HG03095 (cell line): Measurements from ENCODE around the gene FBXW5.

ENCODE experiments used
- ATAC-seq: cut with Tn5 transposase; IDR thresholded peaks from one replicate; pipeline ENCODE4 v1.9.1; 2021; ENCODE audit warnings: moderate library complexity; ENCODE audit not compliant: unreplicated experiment

Gene FBXW5

DNA sequence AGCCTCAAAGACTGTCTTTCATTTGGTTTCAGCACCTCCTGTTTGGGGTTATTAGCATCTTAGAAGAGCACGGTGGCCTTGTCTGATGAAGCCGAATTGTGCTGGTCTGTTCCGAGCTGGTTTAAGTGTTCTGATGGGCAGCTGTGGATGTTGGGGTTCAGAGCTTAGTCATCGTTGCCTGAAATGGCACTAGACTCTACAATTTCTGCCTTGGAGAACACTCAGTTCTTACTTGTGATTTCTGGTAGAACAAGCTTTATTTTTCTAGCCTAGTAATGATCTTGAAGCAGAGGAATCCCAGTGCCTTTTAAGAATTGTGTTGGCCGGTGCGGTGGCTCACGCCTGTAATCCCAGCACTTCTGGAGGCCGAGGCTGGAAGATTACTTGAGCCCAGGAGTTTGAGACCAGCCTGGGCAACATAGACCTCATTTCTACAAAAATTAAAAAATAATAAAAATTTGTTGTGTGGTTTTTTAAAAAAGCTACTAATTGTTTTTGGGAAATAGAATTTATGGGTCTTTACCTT, 7.8 kb downstream of the FBXW5 start:
- no peak for ATAC-seq

- ATAC-seq, result no peak
Observed at GRCh38 chr9:136935651-136936050, 8.9 kb downstream of the FBXW5 start.

GRCh38 chr9:136934277-136934676, 10.3 kb downstream of the FBXW5 start:
- ATAC-seq, result no peak

GRCh38 chr9:136931611-136932130, 12.9 kb downstream of the FBXW5 start:
- ATAC-seq, result no peak

DNA sequence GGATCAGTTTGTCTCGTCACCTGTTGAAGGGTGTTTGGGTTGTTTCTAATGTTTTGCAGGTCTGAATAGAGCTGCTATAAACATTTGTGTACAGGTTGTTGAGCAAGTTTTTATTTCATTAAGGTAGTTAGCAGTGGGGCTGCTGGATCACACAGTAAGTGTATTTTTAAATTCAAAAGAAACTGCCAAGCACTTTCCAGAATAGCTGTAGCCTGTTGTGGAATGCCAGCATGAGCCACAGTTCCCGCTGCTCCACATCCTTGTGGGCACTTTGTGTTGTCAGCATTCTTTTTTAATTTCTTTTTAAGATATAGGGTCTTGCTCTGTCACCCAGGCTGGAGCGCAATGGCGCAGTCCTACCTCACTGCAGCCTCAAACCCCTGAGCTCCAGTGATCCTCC, 14.5 kb downstream of the FBXW5 start:
- ATAC-seq, result no peak

- ATAC-seq, result no peak
Observed at GRCh38 chr9:136928591-136928990, 15.9 kb downstream of the FBXW5 start.

DNA sequence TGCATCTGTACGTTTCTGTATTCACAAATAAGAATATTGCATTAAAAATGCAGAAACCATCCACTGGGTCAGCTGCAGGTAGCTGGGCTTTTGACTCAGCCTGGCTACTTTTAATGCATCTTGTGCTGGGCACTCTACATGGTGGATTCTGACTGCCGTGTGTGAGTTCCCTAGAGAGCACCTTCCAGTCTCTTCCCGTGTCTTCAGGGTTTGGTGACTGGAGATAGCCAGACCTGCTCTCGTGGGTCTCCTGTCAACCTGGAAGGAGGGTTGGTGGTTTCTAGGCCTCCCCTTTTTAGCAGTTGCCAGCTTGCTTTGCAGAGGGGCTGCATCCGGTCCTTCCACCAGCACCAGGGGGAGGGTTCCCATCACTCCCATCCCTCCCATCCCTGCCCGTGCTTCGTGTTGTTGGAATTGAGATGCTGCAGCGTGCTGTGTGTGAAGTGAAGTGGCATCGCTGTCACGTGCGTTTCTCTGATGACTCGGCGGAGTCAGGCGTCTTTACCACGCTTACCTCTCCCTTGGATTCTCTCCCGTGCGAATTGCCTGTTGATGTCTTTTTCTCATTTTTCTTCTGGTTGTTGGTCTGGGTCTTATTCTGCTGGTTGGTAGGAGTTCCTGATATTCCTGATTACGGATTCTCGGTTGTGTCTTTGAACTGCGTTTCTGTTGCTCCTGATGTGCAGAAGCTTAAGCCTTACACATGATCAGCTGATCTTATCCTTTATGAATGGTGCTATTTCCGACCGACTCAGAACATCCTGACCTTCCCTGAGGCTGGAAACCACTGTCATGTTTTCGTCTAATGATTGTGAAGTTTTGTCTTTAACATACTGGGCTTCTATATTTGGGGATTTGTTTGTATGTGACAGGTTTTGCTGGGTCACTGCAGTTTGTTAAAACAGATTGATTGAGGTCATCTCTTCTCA, 16.9 kb downstream of the FBXW5 start:
- ATAC-seq, result no peak

DNA sequence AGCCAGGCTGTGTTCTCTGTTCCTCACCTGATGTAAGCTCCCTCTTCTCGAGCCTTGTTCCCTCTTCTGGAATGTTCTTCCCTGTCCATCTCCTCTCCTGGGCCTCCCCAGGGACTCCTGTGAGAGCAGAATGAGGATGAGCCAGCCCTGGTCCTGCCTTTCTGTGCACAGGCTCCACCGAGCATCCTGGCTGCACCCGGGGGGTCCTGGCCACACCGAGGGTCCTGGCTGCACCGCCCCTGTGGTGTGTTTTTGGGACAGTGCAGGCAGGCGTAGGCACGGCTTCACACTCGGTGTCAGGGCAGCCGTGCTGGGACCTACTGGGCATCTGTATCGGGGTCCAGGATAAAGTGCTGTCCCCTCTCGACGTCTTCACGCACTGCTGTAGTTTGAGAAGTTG, 17.8 kb downstream of the FBXW5 start:
- ATAC-seq, result no peak

DNA sequence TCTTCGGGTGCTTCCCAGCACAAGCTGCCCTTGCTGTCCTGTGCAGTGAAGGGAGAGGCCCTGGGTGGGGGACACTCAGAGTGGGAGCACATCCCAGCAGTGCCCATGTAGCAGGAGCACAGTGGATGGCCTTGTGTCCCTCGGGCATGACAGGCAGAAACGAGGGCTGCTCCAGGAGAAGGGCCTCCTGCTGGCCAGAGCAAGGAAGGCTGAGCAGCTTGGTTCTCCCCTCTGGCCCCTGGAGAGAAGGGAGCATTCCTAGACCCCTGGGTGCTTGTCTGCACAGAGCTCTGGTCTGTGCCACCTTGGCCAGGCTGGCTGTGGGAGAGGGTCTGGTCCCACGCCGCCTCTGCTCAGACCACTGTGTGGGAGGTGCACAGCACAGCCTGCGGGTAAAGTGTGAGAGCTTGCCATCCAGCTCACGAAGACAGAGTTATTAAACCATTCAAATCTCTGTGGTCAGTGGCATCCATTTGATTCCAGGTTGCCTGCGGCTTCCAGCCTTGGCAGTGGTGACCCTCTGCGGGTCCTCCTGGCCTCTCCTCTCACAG, 18.3 kb downstream of the FBXW5 start:
- ATAC-seq, result no peak

DNA sequence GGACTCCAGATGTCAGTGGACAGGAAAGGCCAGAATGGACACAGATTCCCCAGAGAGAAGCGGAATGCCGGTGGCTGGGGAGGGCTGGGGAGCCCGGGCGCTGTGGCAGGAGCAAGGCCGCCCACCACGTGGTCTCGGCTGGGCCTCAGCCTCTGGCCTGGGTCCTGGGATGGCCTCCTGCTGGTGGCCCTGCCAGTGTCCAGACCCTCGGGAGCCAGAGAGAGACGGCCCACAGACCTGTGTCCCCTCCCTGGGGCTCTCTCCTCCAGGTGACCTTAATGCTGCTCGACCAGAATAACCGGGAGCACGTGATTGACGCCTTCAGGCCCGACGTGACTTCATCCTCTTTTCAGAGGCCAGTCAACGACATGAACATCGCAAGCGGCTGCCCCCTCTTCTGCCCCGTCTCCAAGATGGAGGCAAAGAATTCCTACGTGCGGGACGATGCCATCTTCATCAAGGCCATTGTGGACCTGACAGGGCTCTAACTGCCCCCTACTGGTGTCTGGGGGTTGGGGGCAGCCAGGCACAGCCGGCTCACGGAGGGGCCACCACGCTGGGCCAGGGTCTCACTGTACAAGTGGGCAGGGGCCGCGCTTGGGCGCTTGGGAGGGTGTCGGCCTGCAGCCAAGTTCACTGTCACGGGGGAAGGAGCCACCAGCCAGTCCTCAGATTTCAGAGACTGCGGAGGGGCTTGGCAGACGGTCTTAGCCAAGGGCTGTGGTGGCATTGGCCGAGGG, 19.0 kb downstream of the FBXW5 start:
- ATAC-seq, result no peak

GRCh38 chr9:136923881-136924280, 20.7 kb downstream of the FBXW5 start:
- ATAC-seq, result no peak

DNA sequence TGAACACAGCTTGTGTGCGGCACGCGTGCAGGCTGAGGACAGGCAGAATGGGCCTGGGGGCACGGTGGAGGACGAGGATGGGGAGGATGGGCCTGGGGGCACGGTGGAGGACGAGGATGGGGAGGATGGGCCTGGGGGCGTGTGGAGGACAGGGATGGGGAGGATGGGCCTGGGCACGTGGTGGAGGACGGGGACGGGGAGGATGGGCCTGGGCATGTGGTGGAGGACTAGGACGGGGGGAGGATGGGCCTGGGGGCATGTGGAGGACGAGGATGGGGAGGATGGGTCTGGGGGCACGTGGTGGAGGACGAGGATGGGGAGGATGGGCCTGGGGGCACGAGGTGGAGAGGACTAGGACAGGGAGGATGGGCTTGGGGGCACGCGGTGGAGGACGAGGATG, 22.0 kb downstream of the FBXW5 start:
- ATAC-seq, result no peak

DNA sequence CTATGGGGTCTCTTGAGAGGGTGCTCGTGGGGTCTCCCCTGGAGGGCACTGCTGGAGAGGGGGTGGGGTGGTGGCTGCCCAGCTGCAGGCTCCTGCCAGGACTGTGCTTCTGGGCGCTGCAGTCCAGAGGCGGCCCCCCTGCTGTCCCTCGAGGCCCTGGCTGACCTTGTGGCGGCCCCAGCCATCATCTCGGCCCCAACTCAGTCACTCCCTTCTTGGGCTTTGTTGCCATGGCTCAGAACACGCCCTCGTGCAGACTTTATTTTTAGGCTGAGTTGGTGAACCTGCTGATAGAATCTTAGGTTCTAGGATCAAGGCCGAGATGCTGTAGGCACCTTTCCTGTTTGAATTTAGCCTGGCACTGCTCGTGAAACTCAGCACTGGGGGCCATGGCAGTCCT, 22.8 kb downstream of the FBXW5 start:
- no peak for ATAC-seq

- no peak for ATAC-seq
Observed at GRCh38 chr9:136921307-136921706, 23.2 kb downstream of the FBXW5 start.

- ATAC-seq, result no peak
Observed at GRCh38 chr9:136920734-136921231, 23.8 kb downstream of the FBXW5 start.

DNA sequence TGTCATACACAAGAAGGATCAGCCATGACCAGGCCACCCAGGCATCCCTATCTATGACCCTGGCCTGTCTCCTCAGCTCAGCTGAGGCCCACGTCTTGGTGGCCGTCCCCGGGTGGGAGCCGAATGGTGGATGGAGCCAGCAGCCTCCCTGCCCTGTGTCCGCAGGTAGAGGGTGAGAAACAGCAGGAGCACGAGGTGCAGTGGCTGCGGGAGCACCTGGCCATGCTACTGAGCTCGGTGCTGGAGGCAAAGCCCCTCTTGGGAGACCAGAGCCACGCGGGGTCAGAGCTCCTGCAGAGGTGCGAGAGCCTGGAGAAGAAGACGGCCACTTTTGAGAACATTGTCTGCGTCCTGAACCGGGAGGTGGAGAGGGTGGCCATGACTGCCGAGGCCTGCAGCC, 24.5 kb downstream of the FBXW5 start:
- no peak for ATAC-seq

- ATAC-seq, result no peak
Observed at GRCh38 chr9:136917902-136918301, 26.6 kb downstream of the FBXW5 start.

DNA sequence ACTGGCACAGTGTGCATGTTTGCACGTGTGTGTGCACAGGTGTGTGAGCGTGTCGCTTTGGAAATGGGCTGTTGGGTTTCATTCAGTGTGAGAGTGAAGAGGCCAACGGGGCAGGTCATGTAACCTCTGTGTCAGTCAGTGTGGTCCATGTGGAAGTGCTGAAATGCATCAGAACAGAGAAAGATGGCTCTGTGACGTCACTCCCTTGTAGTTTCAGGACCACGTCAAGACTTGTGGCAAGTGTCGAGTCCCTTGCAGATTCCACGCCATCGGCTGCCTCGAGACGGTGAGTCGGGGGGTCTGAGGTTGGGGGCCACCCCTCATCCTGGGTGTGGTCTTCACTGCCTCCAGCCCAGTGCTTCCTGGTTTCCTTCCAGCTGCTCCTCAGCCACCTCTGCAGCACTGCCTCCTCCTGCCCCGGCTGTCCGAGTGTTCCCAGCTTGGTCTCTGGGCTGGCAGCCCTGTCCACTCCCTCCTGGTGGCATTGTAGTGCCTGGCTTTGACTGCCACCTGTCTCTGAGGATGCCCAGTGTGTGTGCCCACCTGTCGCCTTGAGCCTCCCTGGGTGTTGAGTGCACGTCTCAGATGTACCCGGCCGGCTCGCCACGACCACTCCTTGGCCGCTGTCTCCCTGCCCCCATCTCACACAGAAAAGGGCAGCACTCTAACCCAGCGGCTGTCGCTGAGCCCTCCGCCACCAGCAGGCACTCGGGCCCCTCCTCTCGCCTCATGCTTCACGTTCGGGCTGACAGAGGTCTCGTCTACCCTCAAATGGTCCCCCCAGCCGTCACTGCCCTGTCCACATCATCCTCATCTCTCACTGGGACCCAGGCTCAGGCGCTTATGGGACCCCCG, 28.0 kb downstream of the FBXW5 start:
- ATAC-seq, result no peak

- ATAC-seq, result no peak
Observed at GRCh38 chr9:136915632-136916329, 28.8 kb downstream of the FBXW5 start.
